ENCODE results near the gene DYRK1A. TPM values are rescaled to one million over a fixed set of nuclear protein-coding genes. Genes with fewer than 3 reads are reported as not detected.

DYRK1A gene
- total RNA-seq, 2 donors from 2014 or later: 70.5 to 146 TPM

GRCh38 chr21:37443683-37444082 is 77.1 kb downstream of the DYRK1A start:
- no peak for DNase-seq (ENCODE audit: low spot score)
- 76% methylated on average over 4 of the region's 4 CpGs for WGBS
- Histone ChIP-seq H3K4me3 (no peak overlapping the region), H3K27me3 (replicated peaks; ENCODE audit: insufficient read depth) (no peaks in the 10 kb centered on the region), H3K27ac (no peak overlapping the region), H3K9me3 (no peaks in the 10 kb centered on the region), H3K36me3 (no peaks in the 10 kb centered on the region), H3K4me1 (replicated peaks) (peaks cover 6% of the 10 kb centered on the region)
- intact Hi-C loops (cut with DNase I): no loop called here
- TF ChIP-seq POLR2AphosphoS5 (IDR thresholded peaks at IDR 0.05) (no peak), CTCF (IDR thresholded peaks at IDR 0.05) (no peak), POLR2A (IDR thresholded peaks at IDR 0.05) (no peak)

GRCh38 chr21:37445228-37445627 is 78.7 kb downstream of the DYRK1A start:
- WGBS: 24% methylated on average over 5 of the region's 5 CpGs
- H3K36me3 ChIP-seq: no peaks in the 10 kb centered on the region
- intact Hi-C loops (cut with DNase I): no loop called here
- no peak overlapping the region for H3K27ac ChIP-seq
- TF ChIP-seq POLR2A (IDR thresholded peaks at IDR 0.05) (no peak), CTCF (IDR thresholded peaks at IDR 0.05) (no peak), POLR2AphosphoS5 (IDR thresholded peaks at IDR 0.05) (no peak)
- no peak overlapping the region for H3K4me3 ChIP-seq
- no peaks in the 10 kb centered on the region for H3K9me3 ChIP-seq
- H3K4me1 ChIP-seq (replicated peaks): peaks cover 6% of the 10 kb centered on the region
- H3K27me3 ChIP-seq (replicated peaks; ENCODE audit: insufficient read depth): no peaks in the 10 kb centered on the region
- DNase-seq (ENCODE audit: low spot score): no peak

GRCh38 chr21:37446552-37446951 is 80.0 kb downstream of the DYRK1A start:
- 90% methylated on average over 5 of the region's 5 CpGs for WGBS
- Histone ChIP-seq H3K4me3 (no peak overlapping the region), H3K27ac (no peak overlapping the region), H3K9me3 (no peaks in the 10 kb centered on the region), H3K27me3 (replicated peaks; ENCODE audit: insufficient read depth) (no peaks in the 10 kb centered on the region), H3K36me3 (no peaks in the 10 kb centered on the region), H3K4me1 (replicated peaks) (peaks cover 6% of the 10 kb centered on the region)
- DNase-seq (ENCODE audit: low spot score): no peak
- TF ChIP-seq POLR2AphosphoS5 (IDR thresholded peaks at IDR 0.05): no peak
- TF ChIP-seq CTCF (IDR thresholded peaks at IDR 0.05): no peak
- TF ChIP-seq POLR2A (IDR thresholded peaks at IDR 0.05): no peak
- intact Hi-C loops (cut with DNase I): no loop called here

GRCh38 chr21:37447288-37447936 is 80.8 kb downstream of the DYRK1A start:
- no peak overlapping the region for H3K4me3 ChIP-seq
- no peaks in the 10 kb centered on the region for H3K9me3 ChIP-seq
- intact Hi-C loops (cut with DNase I): no loop called here
- no peak for DNase-seq (ENCODE audit: low spot score)
- 87% methylated on average over 7 of the region's 7 CpGs for WGBS
- TF ChIP-seq CTCF (IDR thresholded peaks at IDR 0.05) (no peak), POLR2AphosphoS5 (IDR thresholded peaks at IDR 0.05) (no peak), POLR2A (IDR thresholded peaks at IDR 0.05) (no peak)
- no peak overlapping the region for H3K27ac ChIP-seq
- H3K27me3 ChIP-seq (replicated peaks; ENCODE audit: insufficient read depth): no peaks in the 10 kb centered on the region
- no peaks in the 10 kb centered on the region for H3K36me3 ChIP-seq
- H3K4me1 ChIP-seq (replicated peaks): peaks cover 6% of the 10 kb centered on the region

GRCh38 chr21:37449302-37449937 is 82.8 kb downstream of the DYRK1A start:
- WGBS: 71% methylated on average over 6 of the region's 6 CpGs
- Histone ChIP-seq H3K27me3 (replicated peaks; ENCODE audit: insufficient read depth) (no peaks in the 10 kb centered on the region), H3K4me3 (no peak overlapping the region), H3K4me1 (replicated peaks) (peaks cover 5% of the 10 kb centered on the region), H3K27ac (no peak overlapping the region), H3K9me3 (no peaks in the 10 kb centered on the region), H3K36me3 (no peaks in the 10 kb centered on the region)
- intact Hi-C loops (cut with DNase I): no loop called here
- TF ChIP-seq POLR2A (IDR thresholded peaks at IDR 0.05) (no peak), CTCF (IDR thresholded peaks at IDR 0.05) (no peak), POLR2AphosphoS5 (IDR thresholded peaks at IDR 0.05) (no peak)
- no peak for DNase-seq (ENCODE audit: low spot score)

Measured in prostate gland (tissue), 2 donors.